SH-SY5Y (cell line): ENCODE results near the gene MRPL52.

Experiments
- GATA2 ChIP-seq: IDR thresholded peaks from 2 replicates; pipeline ENCODE4 v1.6.1; 2011; ENCODE audit warnings: mild to moderate bottlenecking, low read depth, low read length
- GATA3 ChIP-seq: IDR thresholded peaks from 2 replicates; pipeline ENCODE4 v1.6.1; 2011; ENCODE audit warnings: low read depth, mild to moderate bottlenecking, low read length, moderate library complexity

The MRPL52 gene

GRCh38 chr14:22829661-22830442, at the start of gene MRPL52:
MRPL52 (plus strand) TSS chr14:22829887; CDS start chr14:22829913, 26 bp downstream.
- no peak for TF ChIP-seq GATA3
- TF ChIP-seq GATA2: no peak

- TF ChIP-seq GATA2 (no peak), GATA3 (no peak)
These were observed 49.5 kb upstream of the MRPL52 start for GRCh38 chr14:22780105-22780679.

- no peak for TF ChIP-seq GATA2
- no peak for TF ChIP-seq GATA3
These were observed 48.8 kb upstream of the MRPL52 start for GRCh38 chr14:22780941-22781300.

GRCh38 chr14:22781301-22781991, 48.2 kb upstream of the MRPL52 start:
- TF ChIP-seq GATA2 (no peak), GATA3 (no peak)

GRCh38 chr14:22786685-22787084, 43.0 kb upstream of the MRPL52 start:
- TF ChIP-seq GATA3 (no peak), GATA2 (no peak)

- TF ChIP-seq GATA3: no peak
- TF ChIP-seq GATA2: no peak
These were observed 38.4 kb upstream of the MRPL52 start for GRCh38 chr14:22791301-22791700.

GRCh38 chr14:22792158-22792557, 37.5 kb upstream of the MRPL52 start:
- TF ChIP-seq GATA3 (no peak), GATA2 (no peak)

- no peak for TF ChIP-seq GATA2
- TF ChIP-seq GATA3: no peak
These were observed 35.7 kb upstream of the MRPL52 start for GRCh38 chr14:22793976-22794375.

- TF ChIP-seq GATA3: no peak
- TF ChIP-seq GATA2: no peak
These were observed 35.1 kb upstream of the MRPL52 start for GRCh38 chr14:22794551-22794951.

- TF ChIP-seq GATA2: no peak
- no peak for TF ChIP-seq GATA3
These were observed 33.5 kb upstream of the MRPL52 start for GRCh38 chr14:22796087-22796707.

GRCh38 chr14:22797017-22797917, 32.4 kb upstream of the MRPL52 start:
- TF ChIP-seq GATA3 (no peak), GATA2 (no peak)

GRCh38 chr14:22798528-22798927, 31.2 kb upstream of the MRPL52 start:
- TF ChIP-seq GATA2: no peak
- no peak for TF ChIP-seq GATA3

GRCh38 chr14:22800346-22800745, 29.3 kb upstream of the MRPL52 start:
- TF ChIP-seq GATA2 (no peak), GATA3 (no peak)
